SU-DHL-6 (cell line): ENCODE data around the gene LSM3.

Experiments used
- CTCF ChIP-seq: fragments of 200-600 bp; sonication (generic); IDR thresholded peaks from one replicate; pipeline ENCODE4 v1.5.1; 2017; ENCODE audit warnings: antibody characterized with exemption, mild to moderate bottlenecking, low read length, moderate library complexity; ENCODE audit not compliant: insufficient read depth, poor library complexity, severe bottlenecking
- EZH2phosphoT487 ChIP-seq: fragments of 200-600 bp; sonication (generic), shearing (Covaris generic); conservative IDR thresholded peaks from 2 replicates; pipeline ENCODE4 v1.6.1; 2018; ENCODE audit warnings: mild to moderate bottlenecking, antibody characterized with exemption, low read length, moderate library complexity, mixed read lengths

GRCh38 chr3:14141602-14142341 lies 36.8 kb upstream of the LSM3 start:
- TF ChIP-seq CTCF (no peak), EZH2phosphoT487 (no peak)
